Activated CD4-positive, alpha-beta T cell treated with anti-CD3 and anti-CD28 coated beads for 48 hours (primary cell): Measurements from ENCODE around the gene VANGL1.
A peak's percentile ranks its signal among the peaks of the same experiment; 100 is the strongest.

Source experiments
- DNase-seq: peaks from one replicate; pipeline ENCODE4 v3.0.0-alpha.2; 2020

The VANGL1 gene

DNA sequence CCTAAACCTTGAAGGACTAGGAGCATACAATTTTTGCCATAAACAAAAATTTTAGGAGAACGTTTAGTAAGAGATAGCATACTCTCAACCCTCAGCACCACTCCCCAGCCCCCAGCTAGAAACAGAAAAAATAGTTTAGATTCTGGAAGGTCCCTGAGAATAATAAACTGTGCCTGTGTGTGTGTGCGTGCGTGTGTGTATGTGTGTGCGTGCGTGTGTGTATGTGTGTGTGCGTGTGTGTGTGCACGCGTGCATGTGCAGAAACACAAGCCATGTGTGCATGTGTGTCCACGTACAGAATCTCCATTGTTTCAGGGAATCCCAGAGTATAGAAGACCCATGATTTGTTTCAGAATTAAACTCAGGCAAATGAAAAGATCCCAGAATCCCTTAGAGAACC, 64.2 kb downstream of the VANGL1 start:
- no peak for DNase-seq

DNA sequence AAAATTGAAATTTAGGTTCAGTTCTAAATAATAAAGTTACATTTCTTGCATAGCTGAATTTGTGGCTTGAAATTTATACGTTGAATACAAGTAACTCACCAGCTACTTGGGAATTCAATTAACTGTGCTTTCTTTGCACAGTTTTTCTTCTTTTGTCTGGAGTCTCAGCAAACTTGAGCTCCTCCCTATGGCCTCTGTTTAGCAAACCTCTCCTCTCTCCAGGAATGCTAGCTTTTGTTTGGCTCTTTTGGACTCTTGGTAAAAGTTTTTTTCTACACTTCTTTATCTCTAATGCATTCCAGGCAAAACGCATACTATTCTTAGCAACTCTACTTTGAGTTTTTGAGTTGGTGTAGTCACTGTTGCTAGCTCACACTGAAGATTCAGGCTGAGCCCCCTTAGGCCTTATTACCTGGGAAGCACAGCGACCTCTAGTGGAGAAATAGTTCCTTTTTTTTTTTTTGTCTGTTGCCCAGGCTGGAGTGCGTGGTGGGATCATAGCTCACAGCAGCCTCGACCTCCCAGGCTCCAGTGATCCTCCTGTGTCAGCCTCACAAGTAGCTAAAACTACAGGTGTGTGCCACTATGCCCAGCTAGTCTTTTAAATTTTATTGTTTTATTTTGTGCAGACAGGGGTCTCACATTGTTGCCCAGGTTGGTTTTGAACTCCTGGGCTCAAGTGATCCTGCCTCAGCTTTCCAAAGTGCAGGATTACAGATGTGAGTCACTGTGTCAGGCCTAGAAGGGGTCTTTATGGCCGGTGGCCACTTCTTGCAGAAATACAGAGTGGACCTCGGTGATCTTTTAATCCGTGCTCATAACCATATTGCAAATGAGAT, 65.0 kb downstream of the VANGL1 start:
- peak; percentile 5 for DNase-seq

DNA sequence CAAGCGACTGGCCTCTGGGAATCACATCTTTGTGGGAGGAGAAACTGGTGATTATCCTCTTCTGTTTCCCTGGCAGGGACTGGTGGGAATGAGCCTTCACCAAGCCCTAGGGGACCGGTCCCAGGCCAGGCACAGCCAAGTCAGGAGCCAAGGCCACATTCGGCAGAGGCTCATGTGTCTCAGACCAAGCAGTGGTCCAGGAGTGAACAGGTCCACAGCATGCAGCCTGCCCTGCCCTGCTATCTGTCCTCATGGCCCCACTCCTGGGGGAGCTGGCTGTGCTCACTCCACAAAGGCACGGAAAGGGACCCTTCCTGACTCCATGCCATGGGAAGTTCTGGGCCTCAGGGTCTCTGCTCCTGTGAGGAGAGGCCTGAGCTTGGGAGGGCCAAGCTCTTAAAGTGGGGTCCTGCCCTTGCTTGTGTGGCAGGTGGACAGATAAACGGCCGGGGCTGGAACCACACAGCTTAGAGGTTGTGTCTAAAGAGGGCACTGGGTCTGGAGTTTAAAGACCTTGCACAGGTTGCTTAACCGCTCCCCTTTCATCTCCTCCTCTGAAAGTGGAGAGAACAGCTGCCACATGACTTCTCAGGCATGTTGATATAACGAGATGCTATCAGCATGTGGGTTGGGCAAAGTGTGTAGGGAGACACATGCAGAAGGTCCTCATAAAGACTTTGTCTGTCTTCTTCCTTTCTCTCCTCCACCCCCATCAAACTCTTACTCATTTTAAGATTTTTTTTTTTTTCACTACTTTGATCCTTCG, 69.3 kb downstream of the VANGL1 start:
- no peak for DNase-seq

DNA sequence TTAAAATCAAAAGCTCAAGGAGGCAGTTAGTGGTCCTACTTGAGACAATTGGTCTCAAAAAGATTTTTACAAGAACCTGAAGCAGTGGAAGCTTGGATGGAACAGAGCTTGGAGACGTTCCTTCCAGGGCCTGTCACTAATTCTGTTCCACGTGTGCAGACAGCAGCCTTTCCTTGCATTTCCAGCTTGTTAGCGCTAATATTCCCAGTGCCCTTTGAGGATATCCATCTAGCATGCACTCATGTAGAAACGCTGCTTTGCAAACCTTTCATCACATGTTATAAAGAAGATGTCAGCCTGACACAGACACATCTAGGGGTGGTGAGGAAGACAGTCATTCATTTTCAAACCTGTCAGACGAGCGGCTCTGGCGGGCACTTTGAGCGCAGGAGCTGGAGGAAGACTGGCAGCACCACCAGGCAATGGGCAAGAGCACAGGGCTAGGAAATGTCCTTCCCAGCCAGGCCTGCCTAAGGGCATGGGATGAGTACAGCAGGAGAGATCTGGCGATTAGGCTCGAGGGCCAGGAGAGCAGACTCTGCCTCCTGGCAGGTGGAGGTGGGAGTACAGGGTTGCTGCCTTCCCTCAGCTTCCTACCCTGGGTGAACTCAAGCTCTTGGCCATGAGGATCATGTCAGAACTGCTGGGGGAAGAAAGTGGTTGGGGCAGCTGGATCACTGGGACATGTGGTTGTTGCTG, 71.3 kb downstream of the VANGL1 start:
- no peak for DNase-seq

DNA sequence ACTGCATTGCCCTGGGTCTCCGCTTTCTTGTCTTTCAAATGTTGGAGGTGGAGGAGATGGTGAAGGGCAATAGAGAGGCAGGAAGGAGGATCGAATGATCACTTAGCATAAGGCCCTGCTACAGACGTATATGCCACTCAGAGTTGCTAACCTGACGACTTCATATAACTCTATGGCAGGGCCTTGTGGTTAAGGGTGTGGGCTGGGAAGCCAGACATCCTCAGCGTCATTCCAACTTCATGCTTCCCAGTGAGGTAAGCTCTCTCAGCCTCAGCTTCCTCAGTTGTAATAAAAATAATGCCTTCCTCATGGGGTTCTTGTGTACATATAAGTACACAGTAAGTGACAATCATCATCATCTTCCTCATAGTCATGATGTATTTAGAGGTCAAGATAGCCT, 72.1 kb downstream of the VANGL1 start:
- no peak for DNase-seq

DNA sequence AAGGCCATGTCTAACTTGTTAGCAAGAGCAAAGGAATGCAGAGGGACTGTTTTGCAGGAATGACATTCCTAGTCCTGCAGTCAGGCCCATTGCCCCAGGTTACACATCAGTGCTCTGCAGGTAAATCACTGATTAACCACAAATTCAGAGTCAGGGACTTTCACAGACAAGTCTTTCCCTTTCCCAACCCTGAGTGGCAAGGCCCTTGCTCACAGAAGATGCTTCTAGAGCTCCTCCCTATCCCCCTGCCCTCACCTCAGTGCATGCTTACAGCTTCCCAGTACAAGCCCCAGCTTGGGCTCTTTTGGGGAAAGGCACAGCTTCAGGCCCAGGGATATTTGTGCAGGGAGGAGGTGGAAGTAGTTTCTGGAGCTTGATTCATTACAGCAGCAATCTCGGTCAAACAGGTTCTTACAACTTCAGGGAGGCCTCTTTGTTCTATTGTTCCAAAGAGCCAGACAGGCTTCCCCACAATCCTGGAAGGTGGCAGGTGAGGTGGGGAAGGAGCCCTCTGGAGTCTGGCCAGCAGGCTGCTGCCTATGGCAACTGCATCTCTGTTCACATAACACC, 72.9 kb downstream of the VANGL1 start:
- DNase-seq, result no peak

DNA sequence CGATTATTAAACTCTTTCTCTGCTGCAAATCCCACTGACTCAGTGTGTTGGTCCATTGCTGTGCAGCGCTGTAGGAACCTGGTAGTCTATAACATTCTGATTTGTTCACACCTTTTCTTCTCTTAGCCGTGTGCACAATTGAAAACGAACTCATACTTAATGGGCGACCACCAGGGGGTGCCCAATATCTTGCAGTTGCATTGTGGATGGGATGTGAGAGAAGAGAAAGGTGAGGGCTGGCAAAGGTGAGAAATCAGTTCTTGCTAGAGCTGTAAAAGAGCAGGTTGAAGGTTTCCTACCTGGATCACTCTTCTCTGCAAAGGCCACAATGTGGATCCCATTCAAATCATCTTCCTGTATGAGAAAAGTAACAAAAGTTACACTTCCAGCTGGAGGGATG, 75.8 kb downstream of the VANGL1 start:
- peak; percentile 51 for DNase-seq

DNA sequence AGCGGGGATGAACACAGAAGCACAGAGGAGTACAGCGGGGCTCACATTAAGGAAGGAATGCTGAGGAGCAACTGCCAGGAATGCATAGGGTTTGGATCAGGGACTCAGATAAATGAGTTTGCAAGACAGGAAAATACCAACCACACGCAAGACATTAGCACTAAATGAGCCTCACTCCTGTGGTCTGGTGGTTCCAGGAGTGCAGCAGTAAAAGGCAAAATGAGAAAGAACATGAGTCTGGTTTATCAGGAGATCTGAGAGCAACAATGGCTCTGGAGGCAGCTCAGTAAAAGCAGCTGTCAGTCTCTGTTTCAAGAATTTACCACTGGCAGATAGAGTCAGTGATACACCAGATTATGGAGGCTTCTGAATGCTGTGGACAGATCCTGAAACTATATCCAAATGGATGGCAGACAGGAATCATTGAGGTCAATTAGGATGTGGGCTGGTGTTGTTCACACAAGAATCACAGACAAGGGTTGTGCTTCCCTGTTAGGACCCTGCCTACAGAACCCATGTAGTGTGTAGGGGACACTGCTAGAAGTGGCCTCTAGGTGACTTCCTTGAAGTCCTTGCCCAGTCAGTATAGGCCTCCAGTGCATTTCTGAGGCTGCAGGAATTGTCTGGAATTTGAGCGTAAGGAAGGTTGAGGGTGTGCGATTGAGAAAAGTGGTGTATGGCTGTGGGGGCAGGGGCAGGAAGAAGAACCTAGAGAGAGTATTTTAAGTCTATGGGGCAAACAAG, 76.4 kb downstream of the VANGL1 start:
- DNase-seq, result no peak

DNA sequence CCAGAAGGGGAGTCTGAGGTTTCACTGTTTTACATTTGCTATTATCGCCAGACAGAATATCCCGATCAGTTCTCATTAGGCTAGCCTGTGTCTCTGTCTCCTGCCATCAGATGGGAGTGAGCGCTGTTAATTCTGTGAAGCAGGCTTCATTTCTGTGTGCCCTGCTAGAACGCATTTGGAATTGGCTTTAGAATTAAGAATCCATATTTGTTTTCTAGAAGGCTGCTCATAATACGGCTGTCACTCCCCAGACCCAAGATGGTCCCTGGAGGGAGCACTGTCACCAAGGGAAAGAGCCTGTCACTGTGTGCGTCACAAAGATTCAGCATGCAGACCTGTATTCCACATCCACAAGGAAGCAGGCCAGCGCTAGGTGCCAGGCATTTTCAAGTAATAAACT, 77.5 kb downstream of the VANGL1 start:
- no peak for DNase-seq

DNA sequence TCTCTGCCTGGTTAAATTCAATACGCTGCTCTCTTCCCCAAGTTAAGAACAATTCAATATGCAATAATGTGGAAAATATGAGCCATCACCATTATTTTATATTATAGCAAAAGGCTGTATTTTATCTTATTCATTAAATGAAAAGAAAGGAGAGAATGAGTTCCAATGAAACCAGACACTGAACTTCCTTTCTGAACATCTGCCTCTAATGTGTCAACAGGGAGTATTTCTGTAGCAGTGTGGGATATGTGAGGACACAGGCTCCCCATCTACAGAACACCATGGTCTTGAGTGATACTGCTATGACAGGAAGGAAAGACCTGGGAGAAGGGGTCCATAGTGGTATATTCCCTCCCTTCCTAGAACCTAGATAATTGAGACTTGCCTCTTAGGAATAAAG, 80.5 kb downstream of the VANGL1 start:
- no peak for DNase-seq

DNA sequence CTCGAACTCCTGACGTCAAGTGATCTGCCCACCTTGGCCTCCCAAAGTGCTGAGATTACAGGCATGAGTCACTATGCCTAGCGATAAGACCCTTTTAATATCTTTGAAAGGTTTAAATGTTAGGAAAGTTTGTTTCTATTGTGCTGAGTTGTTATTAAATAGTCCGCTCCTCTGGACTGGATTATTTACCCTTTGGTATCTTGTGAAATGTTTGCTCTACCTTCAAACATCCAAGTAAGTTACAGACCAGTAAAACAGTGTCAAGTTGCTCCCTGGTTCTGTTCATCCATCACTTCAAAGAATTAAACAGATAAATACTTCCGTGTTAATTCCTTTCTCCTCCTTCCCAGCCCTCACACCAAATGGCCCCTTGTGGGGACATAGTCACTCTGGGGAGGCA, 82.0 kb downstream of the VANGL1 start:
- DNase-seq, result no peak

DNA sequence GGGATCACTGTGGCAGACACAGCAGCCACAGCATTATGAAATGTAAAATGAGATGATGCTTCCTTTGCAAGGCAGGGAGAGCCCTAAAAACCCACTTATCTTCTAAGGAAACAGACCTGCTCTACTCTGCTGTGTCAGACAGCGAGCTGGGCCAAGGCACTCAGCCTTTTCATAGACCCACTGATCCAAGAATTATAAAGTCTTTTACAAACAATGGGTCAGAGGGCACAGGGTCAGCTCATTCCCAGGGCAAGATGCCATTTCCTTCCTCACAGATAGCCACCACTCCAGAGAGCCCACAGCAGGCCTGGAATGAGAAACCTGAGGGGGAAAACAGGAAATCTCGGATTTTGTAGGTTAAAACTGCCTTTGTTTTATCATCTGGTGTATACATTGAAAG, 83.8 kb downstream of the VANGL1 start:
- no peak for DNase-seq

DNA sequence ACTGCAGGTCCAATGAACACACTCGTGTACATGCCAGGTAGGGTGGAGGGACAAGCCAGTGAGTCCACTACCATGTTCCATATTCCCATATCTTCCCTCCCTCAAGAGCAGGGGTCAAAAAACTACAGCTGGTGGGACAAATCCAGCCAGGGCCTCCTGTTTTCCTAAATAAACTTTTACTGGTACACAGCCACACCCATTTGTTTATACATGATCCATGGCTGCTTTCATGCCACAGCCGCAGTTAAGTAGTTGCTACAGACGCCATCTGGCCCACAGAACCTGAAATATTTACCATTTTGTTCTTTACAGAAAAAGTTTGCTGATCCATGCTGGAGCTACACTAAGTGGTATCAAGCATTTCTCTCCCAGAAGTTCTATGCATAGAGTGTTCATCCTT, 84.4 kb downstream of the VANGL1 start:
- no peak for DNase-seq

DNA sequence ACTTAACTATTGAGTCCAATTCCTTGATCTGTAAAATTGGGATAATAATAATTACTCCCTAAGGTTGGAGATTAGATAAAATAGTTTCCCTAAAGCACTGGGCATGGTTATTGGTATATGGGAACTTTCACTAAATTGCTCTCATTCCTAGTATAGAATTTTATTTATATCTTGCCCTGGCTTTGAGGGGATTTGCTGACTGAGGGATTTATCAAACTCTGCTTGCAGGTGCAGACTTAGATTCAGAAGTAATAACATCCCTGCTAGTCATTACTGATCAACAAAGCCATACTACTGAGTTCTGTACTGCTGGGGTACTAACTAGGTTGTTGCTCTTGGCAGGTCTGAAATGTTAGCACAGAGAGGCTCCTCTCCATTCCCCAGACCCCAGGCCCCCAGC, 84.8 kb downstream of the VANGL1 start:
- no peak for DNase-seq

DNA sequence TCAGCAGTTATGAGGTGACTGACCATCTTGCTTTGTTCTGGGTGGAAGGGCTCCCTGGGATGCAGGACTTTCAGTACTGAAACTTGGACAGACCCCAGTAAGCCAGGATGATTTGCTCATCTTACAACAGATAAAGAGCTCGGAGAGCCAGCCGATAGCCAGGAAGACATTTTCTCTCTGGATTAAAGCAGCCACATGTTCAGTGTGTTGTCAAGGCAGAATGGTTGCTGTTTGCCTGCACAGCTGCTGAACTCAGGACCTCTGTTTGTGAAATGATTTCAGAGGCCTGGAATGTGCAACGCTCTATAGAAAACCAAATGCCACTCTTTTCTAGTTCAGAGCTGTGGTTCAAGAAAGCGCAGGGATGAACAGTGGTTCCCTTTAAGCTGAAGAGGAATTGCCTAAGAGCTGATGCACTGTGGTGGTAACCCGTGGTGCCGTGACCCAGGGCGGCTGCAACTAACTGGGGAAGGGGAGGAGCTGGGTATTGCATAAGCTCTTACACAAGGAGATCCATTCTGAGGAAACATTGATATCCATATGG, 86.0 kb downstream of the VANGL1 start:
- DNase-seq, result no peak

DNA sequence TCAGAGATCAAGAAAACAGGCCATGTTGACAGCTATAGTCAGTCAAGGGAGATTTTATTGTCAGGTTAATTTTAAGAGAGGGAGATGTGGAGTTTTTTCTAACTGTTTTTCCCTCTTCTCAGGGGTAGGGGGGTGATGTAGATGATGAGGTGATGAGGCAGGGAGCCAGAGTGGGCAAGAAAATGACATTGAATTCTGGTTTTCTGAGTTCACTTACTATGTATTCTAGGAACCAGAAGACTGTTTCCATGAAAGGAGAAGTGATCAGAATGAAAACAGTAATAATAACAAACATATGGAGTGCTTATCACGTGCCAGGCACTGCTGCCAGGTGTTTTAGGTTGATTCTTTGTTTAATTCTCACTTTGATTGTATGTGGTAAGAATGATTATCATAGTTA, 86.6 kb downstream of the VANGL1 start:
- no peak for DNase-seq

DNA sequence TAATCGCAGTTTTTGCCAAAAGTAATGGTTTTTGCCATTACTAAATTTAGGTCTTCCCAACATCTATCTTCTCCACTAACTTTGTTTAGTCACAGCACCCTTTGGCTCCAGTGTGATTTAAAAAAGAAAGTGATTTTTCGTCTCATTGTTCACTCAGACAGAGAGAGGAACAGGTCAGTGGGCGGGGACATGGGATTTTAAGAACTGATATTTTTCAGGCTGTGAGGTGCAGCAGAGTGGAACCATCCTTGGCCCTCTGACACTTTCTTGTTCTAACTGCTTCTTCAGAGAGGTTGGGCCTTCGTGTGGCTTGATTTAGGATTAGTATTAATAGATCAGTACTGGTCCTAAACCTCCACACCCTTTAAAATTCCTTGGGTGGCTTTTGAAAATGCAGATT, 88.0 kb downstream of the VANGL1 start:
- DNase-seq, result no peak

DNA sequence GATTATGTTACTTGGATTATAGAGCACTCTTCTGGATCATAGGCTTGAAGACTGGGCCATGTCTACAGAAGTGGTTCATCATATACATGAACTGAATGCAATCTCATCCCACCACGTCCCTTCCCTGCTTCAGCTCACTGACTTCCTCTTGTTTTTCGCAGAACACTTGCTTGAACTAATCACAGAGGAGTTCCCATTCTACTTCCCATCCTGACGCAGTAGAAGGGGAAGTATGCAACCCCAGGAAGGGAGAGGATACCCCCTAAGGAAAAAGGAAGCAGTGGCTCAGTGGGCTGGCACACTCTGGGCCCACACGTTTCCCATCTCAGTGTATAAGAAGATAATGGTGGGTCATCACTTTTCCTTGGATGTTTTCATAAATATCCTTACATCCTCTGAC, 90.5 kb downstream of the VANGL1 start:
- DNase-seq, result no peak

DNA sequence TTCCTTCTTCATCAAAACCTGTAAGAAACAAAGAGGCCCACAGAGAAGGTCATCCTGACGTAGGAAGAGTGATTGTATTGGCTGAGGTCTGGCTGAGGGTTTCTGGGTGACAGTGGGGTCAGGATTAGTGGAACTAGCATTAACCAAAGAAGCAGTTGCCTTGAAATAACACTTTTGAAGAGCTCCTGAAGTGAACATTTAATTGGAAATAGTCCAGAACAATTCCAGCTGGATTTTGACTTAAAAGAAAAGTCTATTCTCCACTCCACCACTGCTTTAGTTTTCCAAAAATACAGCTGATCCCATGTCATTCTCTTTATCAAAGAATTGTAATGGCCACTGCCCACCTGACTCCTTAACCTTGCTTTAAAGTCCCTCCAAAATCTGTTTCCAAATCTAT, 99.0 kb downstream of the VANGL1 start:
- DNase-seq, result no peak

DNA sequence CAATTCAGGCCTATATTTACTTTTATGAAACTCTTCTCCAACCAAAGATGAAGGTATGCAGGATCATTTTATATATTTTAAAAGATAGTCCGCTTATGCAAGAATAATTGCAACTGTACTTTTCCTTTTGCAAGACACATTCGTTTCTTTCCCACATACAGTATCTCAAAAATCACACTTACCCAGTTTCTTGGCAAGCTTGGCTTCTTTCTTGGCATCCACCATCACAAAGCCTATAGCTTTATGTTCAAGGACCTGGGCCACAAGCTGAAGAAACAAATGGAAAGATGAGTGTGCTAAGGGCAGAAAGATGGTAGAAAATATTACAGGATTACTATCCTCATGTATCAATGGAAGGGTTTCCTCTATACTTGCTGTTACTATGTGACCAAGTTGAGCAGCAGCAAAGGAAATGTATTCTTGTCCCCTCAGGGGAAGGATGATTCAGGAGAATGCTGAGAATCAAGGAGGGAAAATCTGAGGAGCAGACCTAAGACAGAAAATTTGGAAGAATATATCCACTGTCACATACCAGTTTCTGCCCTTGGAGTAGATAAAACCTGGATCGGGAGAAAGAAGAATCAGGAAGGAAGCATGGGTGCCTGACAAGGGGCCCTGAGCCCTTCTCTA, 103.0 kb downstream of the VANGL1 start:
- no peak for DNase-seq

DNA sequence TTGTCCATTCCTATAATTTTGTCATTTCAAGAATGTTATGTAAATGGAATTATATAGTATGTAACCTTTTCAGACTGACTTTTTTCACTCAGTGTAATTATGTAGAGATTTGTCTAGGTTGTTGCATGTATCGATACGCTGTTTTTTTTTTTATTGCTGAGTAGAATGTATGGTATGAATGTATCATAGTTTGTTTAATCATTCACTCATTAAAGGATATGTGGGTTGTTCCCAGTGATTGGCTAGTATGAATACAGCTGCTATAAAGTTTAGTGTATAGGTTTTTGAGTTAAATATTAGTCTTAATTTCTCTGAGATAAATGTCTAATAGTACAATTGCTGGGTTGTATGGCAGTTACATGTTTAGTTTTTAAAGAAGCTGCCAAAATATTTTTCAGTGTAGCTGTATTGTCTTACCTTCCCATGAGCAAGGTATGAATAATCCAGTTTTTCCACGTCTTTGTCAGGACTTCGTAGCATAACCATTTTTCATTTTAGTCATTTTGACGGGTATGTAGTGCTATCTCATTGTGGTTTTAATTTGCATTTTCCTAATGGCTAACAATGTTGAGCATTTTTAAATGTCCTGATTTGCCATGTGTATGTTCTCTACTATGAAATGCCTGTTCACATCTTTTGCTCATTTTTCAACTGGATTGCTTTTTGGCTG, 104.4 kb downstream of the VANGL1 start:
- no peak for DNase-seq
